GM23338 (cell line): Measurements from ENCODE around the gene EHD3. TPM values are rescaled to one million over a fixed set of nuclear protein-coding genes. Genes with fewer than 3 reads are reported as not detected.

Source experiments
- ATAC-seq: fragments of 200-7000 bp; cut with Tn5 transposase; 3 replicates; pipeline ENCODE4 v1.9.1; 2020
- DNase-seq: peaks from one replicate; pipeline ENCODE4 v3.0.0-alpha.2; 2015; ENCODE audit warnings: low spot score
- H2AFZ ChIP-seq: fragments of 200-600 bp; sonication (generic); 2 replicates; pipeline ENCODE4 v1.8.0; 2016; ENCODE audit warnings: antibody characterized with exemption, mild to moderate bottlenecking, moderate library complexity
- H3F3A ChIP-seq: fragments of 200-600 bp; sonication (generic); replicated peaks from 2 replicates; pipeline ENCODE4 v1.8.0; 2017; ENCODE audit warnings: antibody characterized with exemption, mixed run types, low read depth
- H3K27ac ChIP-seq: fragments of 200-600 bp; sonication (generic); 2 replicates; pipeline ENCODE4 v1.6.1; 2016; ENCODE audit warnings: low read depth
- H3K27me3 ChIP-seq: fragments of 200-600 bp; sonication (generic); 2 replicates; pipeline ENCODE4 v1.8.0; 2016; ENCODE audit warnings: mild to moderate bottlenecking, mixed run types, moderate library complexity; ENCODE audit not compliant: insufficient read depth
- H3K36me3 ChIP-seq: fragments of 200-600 bp; sonication (generic); 2 replicates; pipeline ENCODE4 v1.8.0; 2016; ENCODE audit warnings: mild to moderate bottlenecking; ENCODE audit not compliant: insufficient read depth
- H3K4me1 ChIP-seq: fragments of 200-600 bp; sonication (generic); 2 replicates; pipeline ENCODE4 v1.8.0; 2016; ENCODE audit warnings: mild to moderate bottlenecking, moderate library complexity; ENCODE audit not compliant: insufficient read depth
- H3K4me2 ChIP-seq: fragments of 200-600 bp; sonication (generic); 2 replicates; pipeline ENCODE4 v1.7.1; 2017; ENCODE audit warnings: mixed run types
- H3K4me3 ChIP-seq: fragments of 200-600 bp; sonication (generic); 2 replicates; pipeline ENCODE4 v1.6.1; 2016; ENCODE audit warnings: mixed run types
- H3K79me2 ChIP-seq: fragments of 200-600 bp; sonication (generic); replicated peaks from 2 replicates; pipeline ENCODE4 v1.8.0; 2017; ENCODE audit warnings: mild to moderate bottlenecking; ENCODE audit not compliant: insufficient read depth
- H3K9me2 ChIP-seq: fragments of 200-600 bp; sonication (generic); 2 replicates; pipeline ENCODE4 v1.8.0; 2017; ENCODE audit not compliant: insufficient read depth
- H4K20me1 ChIP-seq: fragments of 200-600 bp; sonication (generic); replicated peaks from 2 replicates; pipeline ENCODE4 v1.8.0; 2017; ENCODE audit warnings: mild to moderate bottlenecking; ENCODE audit not compliant: insufficient read depth
- H3K27ac Mint-ChIP-seq: 2 replicates; pipeline ENCODE4 v1.8.0; 2020; ENCODE audit warnings: inconsistent platforms, mild to moderate bottlenecking, moderate library complexity, mixed read lengths
- H3K27me3 Mint-ChIP-seq: 3 replicates; pipeline ENCODE4 v1.8.0; 2022; ENCODE audit warnings: low read depth, mild to moderate bottlenecking, moderate library complexity, mixed read lengths, inconsistent platforms; ENCODE audit not compliant: insufficient read depth, poor library complexity
- H3K36me3 Mint-ChIP-seq: 3 replicates; pipeline ENCODE4 v1.8.0; 2021; ENCODE audit warnings: low read depth, mild to moderate bottlenecking, inconsistent platforms, moderate library complexity, mixed read lengths
- H3K4me1 Mint-ChIP-seq: 3 replicates; pipeline ENCODE4 v1.8.0; 2020; ENCODE audit warnings: mild to moderate bottlenecking, inconsistent platforms, mixed read lengths
- H3K4me3 Mint-ChIP-seq: 3 replicates; pipeline ENCODE4 v1.8.0; 2021; ENCODE audit warnings: moderate library complexity, mild to moderate bottlenecking, inconsistent platforms, mixed read lengths
- H3K9me3 Mint-ChIP-seq: 3 replicates; pipeline ENCODE4 v1.8.0; 2020; ENCODE audit warnings: moderate library complexity, mild to moderate bottlenecking, inconsistent platforms, mixed read lengths
- CREB1 ChIP-seq: fragments of 250-450 bp; sonication (Bioruptor Pico); IDR thresholded peaks from 2 replicates; pipeline ENCODE4 v1.5.0; 2020; ENCODE audit warnings: low read depth, mild to moderate bottlenecking, moderate library complexity
- EZH2 ChIP-seq: fragments of 200-600 bp; sonication (generic); IDR thresholded peaks from one replicate; pipeline ENCODE4 v1.8.0; 2017; ENCODE audit warnings: antibody characterized with exemption, mild to moderate bottlenecking, low read depth; ENCODE audit not compliant: unreplicated experiment
- JUNB ChIP-seq: IDR thresholded peaks from one replicate; pipeline ENCODE4 v1.6.1; 2016; ENCODE audit warnings: antibody characterized with exemption; ENCODE audit not compliant: unreplicated experiment
- NANOG ChIP-seq: IDR thresholded peaks from 2 replicates; pipeline ENCODE4 v1.6.1; 2016; ENCODE audit warnings: antibody characterized with exemption, borderline replicate concordance
- POLR2AphosphoS5 ChIP-seq: IDR thresholded peaks from 2 replicates; pipeline ENCODE4 v1.6.1; 2016; ENCODE audit warnings: antibody characterized with exemption, low read depth
- STAT1 ChIP-seq: IDR thresholded peaks from one replicate; pipeline ENCODE4 v1.6.1; 2016; ENCODE audit warnings: antibody characterized with exemption; ENCODE audit not compliant: unreplicated experiment
- ZNF114 ChIP-seq: fragments of 250-450 bp; sonication (Bioruptor Pico); IDR thresholded peaks from 2 replicates; pipeline ENCODE4 v1.5.0; 2020; ENCODE audit warnings: mild to moderate bottlenecking, moderate library complexity
- ZNF331 ChIP-seq: fragments of 250-450 bp; sonication (Bioruptor Pico); IDR thresholded peaks from 2 replicates; pipeline ENCODE4 v1.5.0; 2020; ENCODE audit warnings: low read depth, mild to moderate bottlenecking, moderate library complexity
- polyA plus RNA-seq: library from polyadenylated mRNA; unstranded; fragments of >200 nt; fragmentation: Nextera tagmentation; extraction: Ambion mirVana; gene quantifications from 2 replicates; pipeline ENCODE4 v1.2.1, GENCODE V29; 2016
- total RNA-seq: library from RNA; depleted of rRNA; stranded (reverse); fragments of >200 nt; shearing (Covaris generic); gene quantifications from 2 replicates; pipeline ENCODE4 v1.2.3, GENCODE V29; 2014
- TF ChIP-seq, protein P1 (sequence below): fragments of 250-450 bp; sonication (Bioruptor Pico); IDR thresholded peaks from 2 replicates; pipeline ENCODE4 v1.5.0; 2020; ENCODE audit warnings: mild to moderate bottlenecking, moderate library complexity
- TF ChIP-seq, protein P2 (sequence below), 2 experiments: fragments of 200-600 bp in 1 of 2; sonication (generic) in 1 of 2; conservative IDR thresholded peaks; 2 replicates each; pipeline versions ENCODE4 v1.5.1 to v1.6.1; 2016 to 2017; ENCODE audit warnings: antibody characterized with exemption in 2 of 2, low read depth in 2 of 2, mild to moderate bottlenecking in 2 of 2, moderate library complexity in 1 of 2
- TF ChIP-seq, protein P3 (sequence below): IDR thresholded peaks from 2 replicates; pipeline ENCODE4 v1.6.1; 2016; ENCODE audit warnings: antibody characterized with exemption

Gene EHD3
- total and polyA plus RNA-seq, 2 experiments from 2014 or later: 3.3 to 12.6 TPM

DNA sequence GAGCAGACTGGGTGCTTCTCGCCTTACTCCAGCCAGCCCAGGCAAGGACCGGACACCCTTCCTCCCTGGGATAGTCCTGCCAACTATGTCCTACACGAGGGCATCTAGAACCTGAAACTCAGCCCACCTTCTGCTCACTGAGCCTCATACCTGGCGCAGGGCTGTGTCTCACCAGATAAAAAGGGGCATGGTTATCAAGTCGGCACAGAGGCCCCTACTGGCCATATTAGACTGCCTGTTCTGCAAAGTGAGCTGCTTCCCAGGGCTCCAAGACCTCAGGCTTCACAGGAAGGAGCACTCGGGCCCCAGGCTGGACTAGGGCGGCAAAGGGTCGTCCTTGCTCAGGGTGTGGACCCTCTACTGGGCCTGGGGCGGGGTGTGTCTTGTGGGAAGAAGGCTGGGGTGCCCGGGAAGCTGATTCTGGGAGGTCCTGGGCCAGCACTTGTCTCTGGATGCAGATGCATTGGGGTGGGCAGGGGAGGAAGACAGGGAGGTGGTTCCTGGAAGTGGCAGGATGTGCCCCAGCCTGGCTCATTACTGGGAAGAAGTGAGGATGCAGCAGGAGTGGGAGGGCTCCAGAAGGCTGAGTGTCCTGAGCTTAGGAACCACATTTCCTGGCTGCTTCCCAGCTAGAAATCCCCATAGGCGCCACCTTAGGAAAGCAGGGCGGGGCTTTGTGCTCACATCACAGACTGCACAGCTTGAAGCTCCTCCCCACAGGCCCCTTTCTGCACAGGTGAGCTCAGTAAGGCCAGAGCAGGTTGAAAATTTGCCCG is 19.6 kb downstream of the EHD3 start:
- no peaks in the 10 kb centered on the region for H4K20me1 ChIP-seq
- H3K4me3 Mint-ChIP-seq: no peak overlapping the region
- H3K36me3 Mint-ChIP-seq: no peaks in the 10 kb centered on the region; the same call in 2 of the 3 replicates
- TF ChIP-seq STAT1 (no peak), POLR2AphosphoS5 (no peak), CREB1 (CRISPR knock-in tag) (no peak), EZH2 (no peak), NANOG (no peak), JUNB (no peak), ZNF114 (CRISPR knock-in tag) (no peak), ZNF331 (CRISPR knock-in tag) (no peak)
- TF ChIP-seq, protein P1, sequence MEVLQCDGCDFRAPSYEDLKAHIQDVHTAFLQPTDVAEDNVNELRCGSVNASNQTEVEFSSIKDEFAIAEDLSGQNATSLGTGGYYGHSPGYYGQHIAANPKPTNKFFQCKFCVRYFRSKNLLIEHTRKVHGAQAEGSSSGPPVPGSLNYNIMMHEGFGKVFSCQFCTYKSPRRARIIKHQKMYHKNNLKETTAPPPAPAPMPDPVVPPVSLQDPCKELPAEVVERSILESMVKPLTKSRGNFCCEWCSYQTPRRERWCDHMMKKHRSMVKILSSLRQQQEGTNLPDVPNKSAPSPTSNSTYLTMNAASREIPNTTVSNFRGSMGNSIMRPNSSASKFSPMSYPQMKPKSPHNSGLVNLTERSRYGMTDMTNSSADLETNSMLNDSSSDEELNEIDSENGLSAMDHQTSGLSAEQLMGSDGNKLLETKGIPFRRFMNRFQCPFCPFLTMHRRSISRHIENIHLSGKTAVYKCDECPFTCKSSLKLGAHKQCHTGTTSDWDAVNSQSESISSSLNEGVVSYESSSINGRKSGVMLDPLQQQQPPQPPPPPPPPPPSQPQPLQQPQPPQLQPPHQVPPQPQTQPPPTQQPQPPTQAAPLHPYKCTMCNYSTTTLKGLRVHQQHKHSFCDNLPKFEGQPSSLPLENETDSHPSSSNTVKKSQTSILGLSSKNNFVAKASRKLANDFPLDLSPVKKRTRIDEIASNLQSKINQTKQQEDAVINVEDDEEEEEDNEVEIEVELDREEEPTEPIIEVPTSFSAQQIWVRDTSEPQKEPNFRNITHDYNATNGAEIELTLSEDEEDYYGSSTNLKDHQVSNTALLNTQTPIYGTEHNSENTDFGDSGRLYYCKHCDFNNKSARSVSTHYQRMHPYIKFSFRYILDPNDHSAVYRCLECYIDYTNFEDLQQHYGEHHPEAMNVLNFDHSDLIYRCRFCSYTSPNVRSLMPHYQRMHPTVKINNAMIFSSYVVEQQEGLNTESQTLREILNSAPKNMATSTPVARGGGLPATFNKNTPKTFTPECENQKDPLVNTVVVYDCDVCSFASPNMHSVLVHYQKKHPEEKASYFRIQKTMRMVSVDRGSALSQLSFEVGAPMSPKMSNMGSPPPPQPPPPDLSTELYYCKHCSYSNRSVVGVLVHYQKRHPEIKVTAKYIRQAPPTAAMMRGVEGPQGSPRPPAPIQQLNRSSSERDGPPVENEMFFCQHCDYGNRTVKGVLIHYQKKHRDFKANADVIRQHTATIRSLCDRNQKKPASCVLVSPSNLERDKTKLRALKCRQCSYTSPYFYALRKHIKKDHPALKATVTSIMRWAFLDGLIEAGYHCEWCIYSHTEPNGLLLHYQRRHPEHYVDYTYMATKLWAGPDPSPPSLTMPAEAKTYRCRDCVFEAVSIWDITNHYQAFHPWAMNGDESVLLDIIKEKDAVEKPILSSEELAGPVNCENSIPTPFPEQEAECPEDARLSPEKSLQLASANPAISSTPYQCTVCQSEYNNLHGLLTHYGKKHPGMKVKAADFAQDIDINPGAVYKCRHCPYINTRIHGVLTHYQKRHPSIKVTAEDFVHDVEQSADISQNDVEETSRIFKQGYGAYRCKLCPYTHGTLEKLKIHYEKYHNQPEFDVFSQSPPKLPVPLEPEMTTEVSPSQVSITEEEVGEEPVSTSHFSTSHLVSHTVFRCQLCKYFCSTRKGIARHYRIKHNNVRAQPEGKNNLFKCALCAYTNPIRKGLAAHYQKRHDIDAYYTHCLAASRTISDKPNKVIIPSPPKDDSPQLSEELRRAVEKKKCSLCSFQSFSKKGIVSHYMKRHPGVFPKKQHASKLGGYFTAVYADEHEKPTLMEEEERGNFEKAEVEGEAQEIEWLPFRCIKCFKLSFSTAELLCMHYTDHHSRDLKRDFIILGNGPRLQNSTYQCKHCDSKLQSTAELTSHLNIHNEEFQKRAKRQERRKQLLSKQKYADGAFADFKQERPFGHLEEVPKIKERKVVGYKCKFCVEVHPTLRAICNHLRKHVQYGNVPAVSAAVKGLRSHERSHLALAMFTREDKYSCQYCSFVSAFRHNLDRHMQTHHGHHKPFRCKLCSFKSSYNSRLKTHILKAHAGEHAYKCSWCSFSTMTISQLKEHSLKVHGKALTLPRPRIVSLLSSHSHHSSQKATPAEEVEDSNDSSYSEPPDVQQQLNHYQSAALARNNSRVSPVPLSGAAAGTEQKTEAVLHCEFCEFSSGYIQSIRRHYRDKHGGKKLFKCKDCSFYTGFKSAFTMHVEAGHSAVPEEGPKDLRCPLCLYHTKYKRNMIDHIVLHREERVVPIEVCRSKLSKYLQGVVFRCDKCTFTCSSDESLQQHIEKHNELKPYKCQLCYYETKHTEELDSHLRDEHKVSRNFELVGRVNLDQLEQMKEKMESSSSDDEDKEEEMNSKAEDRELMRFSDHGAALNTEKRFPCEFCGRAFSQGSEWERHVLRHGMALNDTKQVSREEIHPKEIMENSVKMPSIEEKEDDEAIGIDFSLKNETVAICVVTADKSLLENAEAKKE: no peak
- TF ChIP-seq, protein P2, sequence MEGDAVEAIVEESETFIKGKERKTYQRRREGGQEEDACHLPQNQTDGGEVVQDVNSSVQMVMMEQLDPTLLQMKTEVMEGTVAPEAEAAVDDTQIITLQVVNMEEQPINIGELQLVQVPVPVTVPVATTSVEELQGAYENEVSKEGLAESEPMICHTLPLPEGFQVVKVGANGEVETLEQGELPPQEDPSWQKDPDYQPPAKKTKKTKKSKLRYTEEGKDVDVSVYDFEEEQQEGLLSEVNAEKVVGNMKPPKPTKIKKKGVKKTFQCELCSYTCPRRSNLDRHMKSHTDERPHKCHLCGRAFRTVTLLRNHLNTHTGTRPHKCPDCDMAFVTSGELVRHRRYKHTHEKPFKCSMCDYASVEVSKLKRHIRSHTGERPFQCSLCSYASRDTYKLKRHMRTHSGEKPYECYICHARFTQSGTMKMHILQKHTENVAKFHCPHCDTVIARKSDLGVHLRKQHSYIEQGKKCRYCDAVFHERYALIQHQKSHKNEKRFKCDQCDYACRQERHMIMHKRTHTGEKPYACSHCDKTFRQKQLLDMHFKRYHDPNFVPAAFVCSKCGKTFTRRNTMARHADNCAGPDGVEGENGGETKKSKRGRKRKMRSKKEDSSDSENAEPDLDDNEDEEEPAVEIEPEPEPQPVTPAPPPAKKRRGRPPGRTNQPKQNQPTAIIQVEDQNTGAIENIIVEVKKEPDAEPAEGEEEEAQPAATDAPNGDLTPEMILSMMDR (conservative IDR thresholded peaks at IDR 0.05; ENCODE audit: low read depth in 2 of 2): no peak
- TF ChIP-seq, protein P3, sequence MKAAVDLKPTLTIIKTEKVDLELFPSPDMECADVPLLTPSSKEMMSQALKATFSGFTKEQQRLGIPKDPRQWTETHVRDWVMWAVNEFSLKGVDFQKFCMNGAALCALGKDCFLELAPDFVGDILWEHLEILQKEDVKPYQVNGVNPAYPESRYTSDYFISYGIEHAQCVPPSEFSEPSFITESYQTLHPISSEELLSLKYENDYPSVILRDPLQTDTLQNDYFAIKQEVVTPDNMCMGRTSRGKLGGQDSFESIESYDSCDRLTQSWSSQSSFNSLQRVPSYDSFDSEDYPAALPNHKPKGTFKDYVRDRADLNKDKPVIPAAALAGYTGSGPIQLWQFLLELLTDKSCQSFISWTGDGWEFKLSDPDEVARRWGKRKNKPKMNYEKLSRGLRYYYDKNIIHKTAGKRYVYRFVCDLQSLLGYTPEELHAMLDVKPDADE: no peak
- H3K9me2 ChIP-seq: no peaks in the 10 kb centered on the region
- no peak overlapping the region for H3K4me2 ChIP-seq
- H3K9me3 Mint-ChIP-seq: no peaks in the 10 kb centered on the region
- no peaks in the 10 kb centered on the region for H3K27me3 ChIP-seq
- H3K27me3 Mint-ChIP-seq: peaks cover 15% of the 10 kb centered on the region
- DNase-seq (peak; percentile 45), ATAC-seq (peak; percentile 30)
- H3F3A ChIP-seq: no peaks in the 10 kb centered on the region
- peaks cover 46% of the 10 kb centered on the region for H3K4me1 Mint-ChIP-seq
- H2AFZ ChIP-seq: no peak overlapping the region
- no peak overlapping the region for H3K27ac ChIP-seq
- H3K4me1 ChIP-seq: peaks cover 11% of the 10 kb centered on the region
- H3K27ac Mint-ChIP-seq: peak overlapping the region; percentile 86
- no peaks in the 10 kb centered on the region for H3K79me2 ChIP-seq
- H3K36me3 ChIP-seq: no peaks in the 10 kb centered on the region
- H3K4me3 ChIP-seq: no peak overlapping the region
